ENCODE measurements around the gene TRIM9. TPM values are rescaled to one million over a fixed set of nuclear protein-coding genes. Genes with fewer than 3 reads are reported as not detected.

The TRIM9 gene
- under 0.01 and 0.94 TPM in 2 replicates for total RNA-seq

GRCh38 chr14:51094901-51095853 lies at the start of gene TRIM9:
Gene TRIM9, minus strand, starts transcription at chr14:51095105. Its CDS starts 166 bp downstream, at chr14:51094939.

GRCh38 chr14:50943943-50944646 lies 150.8 kb downstream of the TRIM9 start, which contains the start of gene PYGL:
Gene PYGL, minus strand, starts transcription at chr14:50944483. Its CDS starts 80 bp downstream, at chr14:50944403.

Other genes with a start within 250 kb of the TRIM9 start
- not detected in 2 replicates for gene ABHD12B, start 223.1 kb downstream of the TRIM9 start, total RNA-seq
- gene PYGL, start 150.6 kb downstream of the TRIM9 start, total RNA-seq: 37.8 and 66.0 TPM in 2 replicates
- 27.5 and 29.5 TPM in 2 replicates for gene TMX1, start 145.1 kb upstream of the TRIM9 start, total RNA-seq

Measured in bronchial smooth muscle cell (primary cell).